Measurements from ENCODE around the gene MEI4.

- TF ChIP-seq SRF (IDR thresholded peaks at IDR 0.05; ENCODE audit: low read depth in 2 of 2, low read length in 2 of 2) (no peak), HDAC2 (IDR thresholded peaks at IDR 0.05) (no peak), STAT1 (conservative IDR thresholded peaks at IDR 0.05) (no peak), MLLT1 (IDR thresholded peaks at IDR 0.05) (no peak), CTCF (IDR thresholded peaks at IDR 0.05 in 2 of 3, conservative IDR thresholded peaks at IDR 0.05 in 1 of 3; ENCODE audit: control insufficient read depth in 2 of 3, extremely low read depth in 1 of 3, insufficient read depth in 1 of 3, low read depth in 3 of 3, low read length in 3 of 3) (no peak), POLR2A (IDR thresholded peaks at IDR 0.05; ENCODE audit: low read depth, low read length) (no peak)
These were observed 169.4 kb downstream of the MEI4 start for GRCh38 chr6:77822265-77822664.

All from GM12878 (cell line).